Measurements from ENCODE around the gene CCDC85C.

The CCDC85C gene

DNA sequence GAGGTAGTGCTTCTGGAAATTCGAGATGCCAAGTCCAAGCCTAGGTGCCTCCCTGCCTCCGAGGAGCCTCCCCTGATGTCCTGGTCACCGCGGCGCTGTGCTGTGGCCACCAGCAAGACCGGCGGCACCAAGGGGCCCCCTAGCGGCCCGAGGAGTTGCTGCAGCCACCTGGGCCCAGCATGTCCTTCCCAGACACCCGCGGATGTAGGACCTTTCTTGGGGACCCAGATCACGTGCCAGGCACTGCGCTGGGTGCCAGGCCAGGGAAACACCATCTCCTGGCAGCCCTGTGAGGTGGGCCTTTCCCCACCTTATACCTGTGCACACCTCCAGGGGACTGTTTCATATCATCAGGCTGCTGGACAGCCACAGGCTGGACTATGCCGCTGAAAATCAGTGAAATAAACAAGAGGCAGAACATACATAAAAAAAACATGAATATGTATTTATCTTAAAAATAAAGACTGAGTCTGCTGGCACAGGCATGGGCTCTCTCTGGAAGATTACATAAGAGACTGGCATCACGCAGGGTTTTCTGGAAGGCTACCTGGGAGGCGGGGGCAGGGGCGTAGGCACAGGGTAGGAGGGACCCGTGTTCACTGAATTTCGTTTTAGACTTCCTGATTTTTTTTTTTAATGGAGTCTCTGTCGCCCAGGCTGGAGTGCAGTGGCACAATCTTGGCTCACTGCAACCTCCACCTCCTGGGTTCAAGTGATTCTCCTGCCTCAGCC lies 25.0 kb upstream of the CCDC85C start:
- no peaks in the 10 kb centered on the region for H3K27me3 ChIP-seq (ENCODE audit: control insufficient read depth, insufficient read depth, low read length)
- no peaks in the 10 kb centered on the region for H3K9me3 ChIP-seq (ENCODE audit: control insufficient read depth, insufficient read depth, low read length)
- H3K9ac ChIP-seq (ENCODE audit: low read depth, low read length): no peak overlapping the region
- no peaks in the 10 kb centered on the region for H3K36me3 ChIP-seq (ENCODE audit: control insufficient read depth, insufficient read depth, low read length)
- H3K4me1 ChIP-seq (ENCODE audit: control insufficient read depth, insufficient read depth, low read length): peaks cover 2% of the 10 kb centered on the region; the same call in 1 of the 2 replicates
- H3K27ac ChIP-seq (ENCODE audit: low read depth, low read length): no peak overlapping the region
- no peak overlapping the region for H3K4me3 ChIP-seq (ENCODE audit: low read depth, low read length)

DNA sequence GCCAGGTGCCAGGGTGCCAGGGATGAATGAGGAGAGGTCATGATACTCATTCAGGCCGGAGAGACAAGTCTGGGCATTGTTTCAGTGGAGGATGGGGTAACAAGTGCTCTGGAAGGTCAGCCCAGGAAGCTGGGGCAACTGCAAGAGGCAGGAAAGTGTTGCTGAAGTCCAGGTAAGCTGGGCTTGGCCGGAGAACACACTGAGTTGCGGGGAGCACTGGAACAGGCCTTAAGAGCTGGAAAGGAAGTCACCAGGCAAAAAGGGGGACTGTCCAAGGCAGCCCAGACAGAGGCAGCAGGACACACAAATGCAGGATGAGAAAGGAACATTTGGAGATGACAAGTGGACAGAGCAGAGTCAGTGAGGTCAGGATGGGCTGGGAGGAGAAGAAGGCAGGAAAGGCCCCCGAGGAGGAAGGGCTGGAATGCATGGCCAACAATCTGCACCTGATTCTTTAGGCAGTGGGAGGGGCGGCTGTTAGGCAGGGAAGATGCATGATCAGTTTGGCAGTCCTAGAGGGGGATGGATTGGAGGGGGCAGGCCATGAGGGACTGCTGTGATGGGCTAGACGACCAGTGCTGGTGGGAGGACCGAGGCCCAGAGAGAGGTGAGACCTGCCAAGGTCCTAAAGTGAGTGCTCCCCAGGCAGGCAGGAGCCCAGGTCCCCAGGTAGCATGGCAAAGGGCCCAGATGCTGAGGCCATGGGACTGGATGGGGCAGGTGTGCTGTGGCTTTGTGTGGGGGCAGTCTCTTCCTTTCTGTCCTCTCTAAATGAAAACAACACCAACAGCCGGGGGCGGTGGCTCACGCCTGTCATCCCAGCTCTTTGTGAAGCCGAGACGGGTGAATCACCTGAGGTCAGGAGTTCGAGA lies 23.7 kb upstream of the CCDC85C start:
- Histone ChIP-seq H3K9ac (ENCODE audit: low read depth, low read length) (no peak overlapping the region), H3K27me3 (ENCODE audit: control insufficient read depth, insufficient read depth, low read length) (no peaks in the 10 kb centered on the region), H3K4me1 (ENCODE audit: control insufficient read depth, insufficient read depth, low read length) (peaks cover 2% of the 10 kb centered on the region; the same call in 1 of the 2 replicates), H3K4me3 (ENCODE audit: low read depth, low read length) (no peak overlapping the region), H3K36me3 (ENCODE audit: control insufficient read depth, insufficient read depth, low read length) (no peaks in the 10 kb centered on the region), H3K27ac (ENCODE audit: low read depth, low read length) (no peak overlapping the region), H3K9me3 (ENCODE audit: control insufficient read depth, insufficient read depth, low read length) (no peaks in the 10 kb centered on the region)

- H3K36me3 ChIP-seq (ENCODE audit: control insufficient read depth, insufficient read depth, low read length): no peaks in the 10 kb centered on the region
- no peaks in the 10 kb centered on the region for H3K9me3 ChIP-seq (ENCODE audit: control insufficient read depth, insufficient read depth, low read length)
- no peak overlapping the region for H3K9ac ChIP-seq (ENCODE audit: low read depth, low read length)
- H3K27ac ChIP-seq (ENCODE audit: low read depth, low read length): no peak overlapping the region
- H3K4me1 ChIP-seq (ENCODE audit: control insufficient read depth, insufficient read depth, low read length): peaks cover 2% of the 10 kb centered on the region; the same call in 1 of the 2 replicates
- H3K4me3 ChIP-seq (ENCODE audit: low read depth, low read length): no peak overlapping the region
- H3K27me3 ChIP-seq (ENCODE audit: control insufficient read depth, insufficient read depth, low read length): no peaks in the 10 kb centered on the region
Measured at GRCh38 chr14:99627100-99627499, 23.1 kb upstream of the CCDC85C start.

GRCh38 chr14:99626041-99626648 lies 22.1 kb upstream of the CCDC85C start:
- Histone ChIP-seq H3K9me3 (ENCODE audit: control insufficient read depth, insufficient read depth, low read length) (no peaks in the 10 kb centered on the region), H3K4me1 (ENCODE audit: control insufficient read depth, insufficient read depth, low read length) (peaks cover 2% of the 10 kb centered on the region; the same call in 1 of the 2 replicates), H3K27me3 (ENCODE audit: control insufficient read depth, insufficient read depth, low read length) (no peaks in the 10 kb centered on the region), H3K27ac (ENCODE audit: low read depth, low read length) (no peak overlapping the region), H3K36me3 (ENCODE audit: control insufficient read depth, insufficient read depth, low read length) (no peaks in the 10 kb centered on the region), H3K4me3 (ENCODE audit: low read depth, low read length) (no peak overlapping the region), H3K9ac (ENCODE audit: low read depth, low read length) (no peak overlapping the region)

DNA sequence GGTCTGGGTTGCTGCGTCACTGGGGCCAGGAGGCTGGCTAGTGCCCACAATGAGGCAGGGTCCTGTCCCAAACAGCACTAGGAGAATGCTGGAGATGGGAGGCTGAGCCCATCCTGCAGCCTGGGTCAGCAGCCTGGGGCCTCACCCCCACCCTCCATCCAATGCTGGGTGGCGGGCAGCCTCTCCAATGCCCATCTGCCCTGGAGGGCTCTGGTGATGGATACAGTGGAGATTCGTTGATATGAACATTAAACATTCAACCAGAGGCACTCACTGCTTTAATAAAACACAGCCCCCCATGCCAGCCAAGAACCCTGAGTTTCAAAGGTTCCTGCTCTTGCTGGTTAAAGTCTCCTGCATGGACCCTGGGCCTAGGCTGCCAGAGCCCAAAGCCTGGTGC lies 21.5 kb upstream of the CCDC85C start:
- Histone ChIP-seq H3K4me3 (ENCODE audit: low read depth, low read length) (no peak overlapping the region), H3K27ac (ENCODE audit: low read depth, low read length) (no peak overlapping the region), H3K9me3 (ENCODE audit: control insufficient read depth, insufficient read depth, low read length) (no peaks in the 10 kb centered on the region), H3K36me3 (ENCODE audit: control insufficient read depth, insufficient read depth, low read length) (no peaks in the 10 kb centered on the region), H3K27me3 (ENCODE audit: control insufficient read depth, insufficient read depth, low read length) (no peaks in the 10 kb centered on the region), H3K9ac (ENCODE audit: low read depth, low read length) (no peak overlapping the region), H3K4me1 (ENCODE audit: control insufficient read depth, insufficient read depth, low read length) (peaks cover 2% of the 10 kb centered on the region; the same call in 1 of the 2 replicates)

DNA sequence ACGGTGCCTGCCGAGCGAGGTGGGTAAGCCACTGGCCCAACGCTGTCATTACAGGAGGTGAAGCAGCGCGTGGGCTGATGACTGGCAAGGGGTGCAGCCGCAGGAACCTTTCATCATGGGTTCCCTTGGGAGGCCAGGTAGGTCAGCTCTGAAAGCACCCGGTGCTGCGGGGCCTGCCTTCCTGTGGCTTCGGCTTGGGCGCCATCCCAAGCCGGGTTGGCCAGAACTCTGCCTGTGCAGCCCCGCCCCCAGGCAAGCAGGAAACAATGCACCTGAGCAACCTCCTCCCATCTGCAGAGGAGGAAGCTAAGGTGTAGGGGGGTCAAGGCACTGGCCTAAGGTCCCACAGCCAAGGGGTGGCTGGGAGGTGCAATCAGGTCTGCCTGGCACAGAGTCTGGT lies 21.0 kb upstream of the CCDC85C start:
- Histone ChIP-seq H3K36me3 (ENCODE audit: control insufficient read depth, insufficient read depth, low read length) (no peaks in the 10 kb centered on the region), H3K27me3 (ENCODE audit: control insufficient read depth, insufficient read depth, low read length) (no peaks in the 10 kb centered on the region), H3K4me1 (ENCODE audit: control insufficient read depth, insufficient read depth, low read length) (peaks cover 4% of the 10 kb centered on the region; the same call in 1 of the 2 replicates), H3K9me3 (ENCODE audit: control insufficient read depth, insufficient read depth, low read length) (no peaks in the 10 kb centered on the region), H3K27ac (ENCODE audit: low read depth, low read length) (no peak overlapping the region), H3K9ac (ENCODE audit: low read depth, low read length) (no peak overlapping the region), H3K4me3 (ENCODE audit: low read depth, low read length) (no peak overlapping the region)

DNA sequence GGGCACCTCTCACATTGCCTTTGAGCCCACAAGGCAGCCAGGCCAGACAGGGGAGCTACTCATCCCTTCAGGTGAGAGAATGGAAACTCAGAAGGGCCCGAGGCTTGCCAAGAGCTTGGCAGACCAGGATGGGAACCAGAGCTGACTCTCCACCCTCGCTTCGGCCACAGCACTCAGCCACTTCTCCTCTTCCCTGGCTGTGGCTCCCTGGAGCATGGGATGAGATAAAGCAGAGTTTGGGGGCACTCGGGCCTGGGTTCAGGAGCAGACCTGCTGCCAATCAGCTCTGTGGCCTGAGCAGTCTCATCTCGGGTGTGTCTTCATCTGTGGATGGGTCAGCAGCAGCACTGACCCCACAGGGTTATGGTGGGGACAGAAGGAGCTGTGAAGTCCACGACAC lies 20.0 kb upstream of the CCDC85C start:
- Histone ChIP-seq H3K27me3 (ENCODE audit: control insufficient read depth, insufficient read depth, low read length) (no peaks in the 10 kb centered on the region), H3K27ac (ENCODE audit: low read depth, low read length) (no peak overlapping the region), H3K9me3 (ENCODE audit: control insufficient read depth, insufficient read depth, low read length) (no peaks in the 10 kb centered on the region), H3K4me3 (ENCODE audit: low read depth, low read length) (no peak overlapping the region), H3K9ac (ENCODE audit: low read depth, low read length) (no peak overlapping the region), H3K4me1 (ENCODE audit: control insufficient read depth, insufficient read depth, low read length) (peaks cover 5% of the 10 kb centered on the region; the same call in 1 of the 2 replicates), H3K36me3 (ENCODE audit: control insufficient read depth, insufficient read depth, low read length) (no peaks in the 10 kb centered on the region)

DNA sequence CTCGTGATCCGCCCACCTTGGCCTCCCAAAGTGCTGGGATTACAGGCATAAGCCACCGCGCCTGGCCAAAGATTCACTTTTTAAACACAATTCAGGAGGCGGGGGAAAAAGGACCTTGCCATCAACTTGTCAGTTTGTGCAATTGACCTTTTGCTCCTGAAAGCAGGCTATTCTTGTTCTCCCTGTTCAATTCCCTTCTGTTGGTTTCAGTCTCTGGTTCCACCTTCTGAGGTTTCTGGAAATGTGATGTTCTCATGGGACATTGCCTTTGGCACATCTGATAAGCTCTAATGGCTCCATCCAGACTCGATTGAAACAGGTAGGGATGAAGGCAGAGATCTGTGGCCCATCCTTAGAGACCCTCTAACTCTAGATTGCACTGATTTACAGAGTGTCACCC lies 17.9 kb upstream of the CCDC85C start:
- peaks cover 5% of the 10 kb centered on the region; the same call in 1 of the 2 replicates for H3K4me1 ChIP-seq (ENCODE audit: control insufficient read depth, insufficient read depth, low read length)
- H3K27ac ChIP-seq (ENCODE audit: low read depth, low read length): no peak overlapping the region
- no peaks in the 10 kb centered on the region for H3K27me3 ChIP-seq (ENCODE audit: control insufficient read depth, insufficient read depth, low read length)
- no peak overlapping the region for H3K4me3 ChIP-seq (ENCODE audit: low read depth, low read length)
- no peaks in the 10 kb centered on the region for H3K9me3 ChIP-seq (ENCODE audit: control insufficient read depth, insufficient read depth, low read length)
- H3K36me3 ChIP-seq (ENCODE audit: control insufficient read depth, insufficient read depth, low read length): no peaks in the 10 kb centered on the region
- no peak overlapping the region for H3K9ac ChIP-seq (ENCODE audit: low read depth, low read length)

DNA sequence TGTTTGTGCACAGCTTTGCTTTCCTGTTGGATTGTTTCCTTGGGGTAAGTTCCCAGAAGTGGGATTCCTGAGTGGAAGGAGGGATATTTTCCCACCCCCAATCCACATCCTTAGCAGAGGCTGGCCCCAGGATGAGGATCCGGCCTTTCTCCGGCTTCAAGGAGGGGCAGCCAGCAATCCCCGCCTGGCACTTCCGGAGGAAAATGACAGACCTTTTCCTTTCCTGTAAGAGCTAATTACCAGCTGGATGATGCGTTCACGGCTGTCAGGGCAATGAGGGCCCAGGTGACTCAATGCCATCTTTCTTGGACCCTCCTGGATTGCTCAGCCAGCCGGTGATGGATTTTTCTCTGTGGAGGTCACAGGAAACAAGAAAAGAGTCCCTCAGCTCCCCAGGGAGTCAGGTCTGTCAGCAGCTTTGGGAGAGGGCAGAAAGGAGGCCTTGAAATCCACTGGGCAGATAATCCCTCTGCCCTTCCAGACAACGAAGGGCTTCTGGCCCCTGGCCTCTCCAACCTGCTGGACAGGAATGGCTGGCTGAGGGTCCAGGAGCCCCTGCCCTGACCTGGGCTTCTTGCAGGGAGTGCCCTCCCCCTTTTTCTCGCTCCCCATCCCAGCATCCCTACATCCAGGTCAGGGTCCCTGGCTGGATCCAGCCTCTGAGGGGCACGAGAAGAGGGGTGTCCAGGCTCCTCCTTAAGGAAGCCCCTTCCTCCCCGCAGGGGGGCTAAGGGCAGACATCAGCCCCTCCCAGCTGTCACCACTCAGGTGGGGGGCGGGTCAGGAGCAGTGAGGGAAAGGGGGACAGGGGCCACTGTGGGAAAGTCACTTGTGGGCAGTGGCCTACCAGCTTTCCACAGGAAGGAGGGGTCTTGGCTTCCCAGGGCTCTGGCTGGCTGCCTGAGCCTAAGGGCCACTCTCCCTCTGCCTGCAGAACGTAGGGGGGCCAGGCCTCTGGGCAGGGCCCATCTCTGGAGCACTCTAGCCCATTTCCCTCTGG lies 16.1 kb upstream of the CCDC85C start:
- Histone ChIP-seq H3K9ac (ENCODE audit: low read depth, low read length) (no peak overlapping the region), H3K9me3 (ENCODE audit: control insufficient read depth, insufficient read depth, low read length) (no peaks in the 10 kb centered on the region), H3K27me3 (ENCODE audit: control insufficient read depth, insufficient read depth, low read length) (no peaks in the 10 kb centered on the region), H3K27ac (ENCODE audit: low read depth, low read length) (no peak overlapping the region), H3K4me1 (ENCODE audit: control insufficient read depth, insufficient read depth, low read length) (peaks cover 5% of the 10 kb centered on the region; the same call in 1 of the 2 replicates), H3K4me3 (ENCODE audit: low read depth, low read length) (no peak overlapping the region), H3K36me3 (ENCODE audit: control insufficient read depth, insufficient read depth, low read length) (no peaks in the 10 kb centered on the region)
